Subcutaneous adipose tissue (tissue), 4 donors: ENCODE data around the gene ATG2A. TPM values are rescaled to one million over a fixed set of nuclear protein-coding genes. Genes with fewer than 3 reads are reported as not detected.

Experiments used
- CTCF ChIP-seq: fragments of 450-650 bp; IDR thresholded peaks from one replicate; pipeline ENCODE4 v1.5.1; 2016; ENCODE audit warnings: low read depth, mild to moderate bottlenecking, control low read depth, antibody characterized with exemption, moderate library complexity
- total RNA-seq, 4 donors: library from RNA; depleted of rRNA; stranded (reverse); fragments of >200 nt; gene quantifications; one replicate each; pipeline ENCODE4 v1.1.0, GENCODE V29; 2016

The ATG2A gene
- total RNA-seq, 4 donors from 2014 or later = 12.4 to 47.7 (median 22.2) TPM

- no peak for TF ChIP-seq CTCF
Measured at GRCh38 chr11:64854157-64854533, 62.9 kb downstream of the ATG2A start.

- TF ChIP-seq CTCF = no peak
Measured at GRCh38 chr11:64853709-64854108, 63.3 kb downstream of the ATG2A start.

- TF ChIP-seq CTCF = no peak
Measured at GRCh38 chr11:64852804-64853509, 64.1 kb downstream of the ATG2A start.

- TF ChIP-seq CTCF = no peak
Measured at GRCh38 chr11:64851831-64852351, 65.1 kb downstream of the ATG2A start.

- TF ChIP-seq CTCF = no peak
Measured at GRCh38 chr11:64850979-64851567, 65.9 kb downstream of the ATG2A start.

- no peak for TF ChIP-seq CTCF
Measured at GRCh38 chr11:64849598-64850356, 67.2 kb downstream of the ATG2A start.
